Kidney capillary endothelial cell (primary cell): ENCODE measurements around the gene OPRL1.

Source experiments
- DNase-seq: peaks from one replicate; pipeline ENCODE4 v3.0.0-alpha.2; 2018; ENCODE audit warnings: low spot score

Gene OPRL1

GRCh38 chr20:64056889-64057627 is 22.8 kb upstream of the OPRL1 start:
- no peak for DNase-seq

GRCh38 chr20:64057628-64058498 is 22.0 kb upstream of the OPRL1 start:
- peak; percentile 81 for DNase-seq

- no peak for DNase-seq
Observed at GRCh38 chr20:64058536-64058935, 21.3 kb upstream of the OPRL1 start.

DNA sequence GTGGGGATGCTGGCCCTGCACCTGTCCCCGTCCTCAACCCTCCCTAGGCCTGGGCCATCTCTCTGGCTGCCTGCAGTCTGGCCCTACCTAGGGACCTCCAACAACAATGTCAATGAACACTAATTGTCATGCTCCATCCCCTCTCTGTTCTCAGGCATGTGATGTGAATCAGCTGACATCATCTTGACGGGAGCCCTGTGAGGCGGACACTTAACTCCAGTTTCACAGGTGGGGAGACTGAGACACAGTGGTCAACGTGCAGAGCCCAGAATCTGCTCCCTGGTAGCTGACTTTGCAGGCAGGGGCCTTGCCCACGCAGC is 17.6 kb upstream of the OPRL1 start:
- DNase-seq = no peak

- peak; percentile 89 for DNase-seq
Observed at GRCh38 chr20:64062596-64063388, 17.1 kb upstream of the OPRL1 start, which contains the start of gene TCEA2. Gene TCEA2 (plus strand): TSS chr20:64063198. CDS start chr20:64063313, 115 bp downstream.

- DNase-seq = no peak
Observed at GRCh38 chr20:64063389-64064144, 16.3 kb upstream of the OPRL1 start.

- no peak for DNase-seq
Observed at GRCh38 chr20:64064145-64064698, 15.7 kb upstream of the OPRL1 start.

DNA sequence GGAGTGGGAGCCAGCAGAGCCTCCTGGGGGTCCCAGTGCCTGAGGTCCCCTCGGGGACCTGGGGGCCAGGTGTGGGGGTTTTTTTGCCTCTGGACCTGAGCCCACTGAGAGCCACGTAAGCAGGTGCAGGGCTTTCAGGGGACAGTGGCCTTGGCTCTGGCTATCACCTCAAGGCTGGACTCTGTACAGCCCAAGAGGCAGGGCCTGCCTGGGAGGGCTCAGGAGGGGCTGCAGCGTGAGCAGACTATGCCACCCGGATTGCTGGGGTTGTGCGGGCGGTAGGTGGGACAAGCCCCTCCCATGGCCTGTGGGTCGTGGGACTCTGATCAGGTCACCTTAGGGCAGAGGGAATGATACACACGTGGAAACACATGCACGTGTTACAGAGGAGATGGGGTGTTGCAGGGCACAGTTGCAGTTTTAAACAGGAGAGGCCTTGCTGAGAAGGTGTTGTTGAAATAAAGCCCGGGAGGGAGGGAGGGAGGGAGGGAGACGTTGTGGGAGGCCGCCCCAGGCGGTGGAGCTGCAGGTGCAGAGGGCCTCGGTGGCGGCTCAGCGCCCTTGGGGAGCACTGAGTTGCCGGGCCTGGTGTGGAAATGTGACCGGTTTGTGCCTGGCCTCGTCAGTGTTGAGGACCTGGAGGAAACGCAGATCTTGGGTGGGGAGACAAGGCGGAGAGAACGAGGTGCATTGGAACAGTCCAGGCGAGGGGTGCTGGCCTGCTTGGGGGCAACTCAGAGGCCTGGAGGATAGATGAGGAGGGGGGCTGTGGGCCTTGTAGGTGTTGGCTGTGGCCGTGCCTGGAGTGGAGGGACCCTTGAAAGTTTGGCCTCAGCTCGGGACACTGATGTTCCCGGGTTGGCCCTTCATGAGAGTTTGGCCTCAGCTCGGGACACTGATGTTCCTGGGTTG is 14.6 kb upstream of the OPRL1 start:
- DNase-seq = no peak

GRCh38 chr20:64065974-64066343 is 13.9 kb upstream of the OPRL1 start:
- no peak for DNase-seq

GRCh38 chr20:64067005-64067632 is 12.8 kb upstream of the OPRL1 start:
- no peak for DNase-seq

DNA sequence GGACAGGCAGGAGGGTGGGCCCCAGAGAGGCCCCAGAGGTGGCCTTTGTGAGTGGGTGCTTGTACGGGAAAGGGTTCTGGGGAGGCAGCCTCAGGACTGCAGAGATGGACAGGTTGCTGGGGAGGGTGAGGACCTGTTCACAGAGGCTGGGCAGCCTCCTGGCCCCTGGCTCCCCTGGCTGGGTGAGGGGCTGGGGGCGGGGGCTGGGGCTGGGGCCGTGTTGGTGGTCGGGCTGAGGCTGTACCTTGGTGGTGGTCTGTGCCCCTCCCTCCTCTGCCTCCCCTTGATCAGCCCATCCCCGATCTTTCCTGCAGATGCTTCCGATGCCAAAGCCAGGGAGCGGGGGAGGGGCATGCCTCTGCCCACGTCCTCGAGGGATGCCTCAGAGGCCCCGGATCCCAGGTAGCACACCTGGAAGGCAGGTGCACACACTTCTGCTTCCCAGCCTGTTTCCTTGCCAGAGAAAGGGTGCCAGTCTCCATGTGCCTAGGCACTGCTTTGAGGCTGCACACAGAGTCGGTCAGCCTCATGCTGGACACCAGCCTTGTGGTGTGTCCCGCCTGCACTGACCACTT is 12.1 kb upstream of the OPRL1 start:
- no peak for DNase-seq

DNA sequence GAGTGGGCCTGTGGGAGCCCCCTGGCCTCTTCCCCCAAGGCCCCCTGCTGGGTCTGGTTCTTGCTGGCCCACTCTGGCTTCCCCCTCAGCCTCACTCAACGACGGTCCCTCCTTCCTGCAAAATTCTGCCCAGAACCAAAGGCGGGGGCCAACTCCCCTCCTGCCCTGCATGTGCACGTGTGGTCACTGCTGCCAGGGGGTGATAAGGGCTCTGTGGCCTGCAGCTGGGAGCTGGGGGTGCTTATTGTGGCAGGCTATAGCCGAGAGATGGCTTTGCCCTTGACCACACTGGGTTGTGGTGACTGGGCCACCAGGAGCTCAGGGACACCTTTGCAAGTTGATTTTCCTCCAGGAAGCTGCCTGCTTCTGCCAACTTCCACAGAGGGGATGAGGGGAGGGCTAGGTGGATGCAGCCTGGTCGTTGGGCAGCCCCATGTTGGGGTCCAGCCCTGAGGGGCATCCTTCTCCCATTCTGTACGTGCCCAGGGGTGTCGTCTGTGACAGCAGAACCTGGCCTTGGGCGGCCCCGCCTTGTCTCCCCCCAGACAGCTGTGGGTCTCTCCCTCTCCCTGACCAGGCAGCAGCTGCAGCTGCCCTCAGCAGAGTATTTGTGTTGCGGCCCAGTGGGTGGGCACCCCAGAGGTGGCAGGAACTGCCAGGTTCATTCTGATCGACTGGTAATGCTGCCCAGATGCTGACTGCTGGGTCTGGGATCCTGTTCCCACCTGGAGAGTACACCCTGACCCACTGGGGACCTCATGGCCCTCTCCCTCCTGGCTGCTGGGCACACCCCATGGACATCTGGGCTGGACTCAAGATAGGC is 11.3 kb upstream of the OPRL1 start:
- no peak for DNase-seq

GRCh38 chr20:64069209-64069613 is 10.7 kb upstream of the OPRL1 start:
- no peak for DNase-seq

GRCh38 chr20:64069614-64070243 is 10.2 kb upstream of the OPRL1 start:
- DNase-seq = no peak

DNA sequence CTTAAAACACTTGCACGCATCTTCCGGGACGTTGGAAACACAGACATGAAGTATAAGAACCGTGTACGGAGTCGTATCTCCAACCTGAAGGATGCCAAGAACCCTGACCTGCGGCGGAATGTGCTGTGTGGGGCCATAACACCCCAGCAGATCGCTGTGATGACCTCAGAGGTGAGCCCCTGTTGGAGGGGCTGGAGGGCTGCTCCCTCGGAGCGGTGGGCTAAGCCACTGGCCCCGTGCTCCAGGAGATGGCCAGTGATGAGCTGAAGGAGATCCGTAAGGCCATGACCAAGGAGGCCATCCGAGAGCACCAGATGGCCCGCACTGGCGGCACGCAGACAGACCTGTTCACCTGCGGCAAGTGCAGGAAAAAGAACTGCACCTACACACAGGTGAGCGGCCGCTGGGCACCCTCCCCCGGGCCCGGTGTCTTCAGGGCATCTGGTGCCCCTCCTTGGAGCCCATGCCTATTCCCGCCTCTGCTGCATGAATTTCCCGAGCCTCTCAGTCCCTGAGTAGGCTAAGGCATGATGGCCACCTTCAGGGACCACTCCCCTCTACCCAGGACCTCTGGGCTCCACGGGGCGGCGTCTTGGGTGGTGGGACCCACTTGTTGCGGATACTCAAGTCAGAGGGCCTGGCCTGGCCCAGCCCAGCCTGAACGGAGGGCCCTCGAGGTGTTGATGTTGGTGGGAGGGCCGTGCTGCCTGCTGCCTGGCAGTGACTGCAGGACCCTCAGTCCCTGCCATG is 9.5 kb upstream of the OPRL1 start:
- DNase-seq = no peak

- DNase-seq = no peak
Observed at GRCh38 chr20:64071341-64072332, 8.2 kb upstream of the OPRL1 start.
